K562 (cell line): Measurements from ENCODE around the gene GHDC. TPM values are rescaled to one million over a fixed set of nuclear protein-coding genes. Genes with fewer than 3 reads are reported as not detected.

Experiments
- AFF1 ChIP-seq, 2 experiments: fragments of 450-650 bp; IDR thresholded peaks; 2 replicates each; pipeline ENCODE4 v1.6.1; 2018; ENCODE audit warnings: mild to moderate bottlenecking in 2 of 2, low read depth in 1 of 2; ENCODE audit not compliant: partially characterized antibody in 2 of 2
- C11orf30 ChIP-seq: fragments of 450-650 bp; IDR thresholded peaks from 2 replicates; pipeline ENCODE4 v1.6.1; 2016; ENCODE audit warnings: low read depth, mild to moderate bottlenecking
- CXXC5 ChIP-seq: fragments of 250-450 bp; sonication (Bioruptor Pico); IDR thresholded peaks from 2 replicates; pipeline ENCODE4 v1.8.0; 2022; ENCODE audit warnings: inconsistent platforms, mild to moderate bottlenecking, moderate library complexity
- E2F4 ChIP-seq: sonication (generic); formaldehyde crosslinking; IDR thresholded peaks from 2 replicates; pipeline ENCODE4 v1.8.0; 2022; ENCODE audit warnings: mild to moderate bottlenecking, low read depth, missing genetic modification reagents
- FIP1L1 ChIP-seq: fragments of 200-400 bp; formaldehyde crosslinking; IDR thresholded peaks from 2 replicates; pipeline ENCODE4 v1.6.1; 2018; ENCODE audit warnings: mild to moderate bottlenecking, low read depth, low read length; ENCODE audit not compliant: poor library complexity, severe bottlenecking
- MLX ChIP-seq, 2 experiments: fragments of 450-650 bp in 1 of 2; sonication (generic) in 1 of 2; formaldehyde crosslinking; conservative IDR thresholded peaks; 2 replicates each; pipeline versions ENCODE4 v1.4.0 to v1.8.1; 2020 to 2022; ENCODE audit warnings: mild to moderate bottlenecking in 1 of 2, missing genetic modification reagents in 1 of 2
- MYC ChIP-seq, 2 experiments: fragments of 250-450 bp in 1 of 2; sonication (Bioruptor Pico) in 1 of 2; IDR thresholded peaks; 2 replicates each; pipeline versions ENCODE4 v1.5.1 to v1.6.1; 2012 to 2021; ENCODE audit warnings: low read depth in 2 of 2, borderline replicate concordance in 1 of 2, improper control_type of control experiment in 1 of 2, low read length in 1 of 2, mild to moderate bottlenecking in 1 of 2, moderate library complexity in 1 of 2
- PURB ChIP-seq: sonication (generic); formaldehyde crosslinking; IDR thresholded peaks from 2 replicates; pipeline ENCODE4 v1.9.0; 2021; ENCODE audit warnings: low read depth, mild to moderate bottlenecking, missing genetic modification reagents
- TBP ChIP-seq: optimal IDR thresholded peaks from 2 replicates; pipeline ENCODE3; 2011; ENCODE audit warnings: low read depth, low read length, improper control_type of control experiment
- ZNF277 ChIP-seq: fragments of 250-450 bp; sonication (Bioruptor Pico); IDR thresholded peaks from 2 replicates; pipeline ENCODE4 v1.8.0; 2022; ENCODE audit warnings: inconsistent platforms, mild to moderate bottlenecking, moderate library complexity, borderline replicate concordance
- ZNF609 ChIP-seq: sonication (generic); formaldehyde crosslinking; IDR thresholded peaks from 2 replicates; pipeline ENCODE4 v1.8.1; 2023; ENCODE audit warnings: missing genetic modification reagents, mild to moderate bottlenecking, borderline replicate concordance
- polyA plus RNA-seq, 8 experiments: library from polyadenylated mRNA; depleted of rRNA in 4 of 8; stranded (reverse) in 5 of 8; unstranded in 3 of 8; fragments of >200 nt; fragmentation: Nextera tagmentation in 2 of 8; fragmentation: Illumina TruSeq in 1 of 8; extraction: Ambion mirVana in 2 of 8; extraction: Trizol in 1 of 8; gene quantifications; 2 replicates each; pipeline versions ENCODE4 v1.2.1 to v1.2.3, GENCODE V29; 2011 to 2014; ENCODE audit warnings: inconsistent platforms in 1 of 8, missing spikeins in 1 of 8
- total RNA-seq, 7 experiments: library from RNA; depleted of rRNA in 6 of 7; stranded (reverse); fragments of >200 nt in 6 of 7; fragmentation: Illumina TruSeq in 2 of 7; extraction: Trizol in 2 of 7; gene quantifications; 2 replicates each; pipeline versions ENCODE4 v1.2.1 to v1.2.3, GENCODE V29; 2011 to 2021; ENCODE audit warnings: low replicate concordance in 1 of 7

The GHDC gene
- total and polyA plus RNA-seq, 9 of the 15 experiments (the other 6 are each of a cell fraction or from before 2014, with no cell fraction given) = 0.65 to 23.2 (median 11.2) TPM

GRCh38 chr17:42180922-42181850 is 13.1 kb downstream of the GHDC start, which contains the start of gene KCNH4 (continued):
- TF ChIP-seq AFF1 (IDR thresholded peaks at IDR 0.05; ENCODE audit: low read depth in 1 of 2, partially characterized antibody in 2 of 2) (peak in 1 of 2 experiments; percentile 21), FIP1L1 (peak; percentile 79), C11orf30 (no peak), TBP (peak; percentile 29), E2F4 (CRISPR knock-in tag) (peak; percentile 90), MYC (IDR thresholded peaks at IDR 0.05; ENCODE audit: low read depth, low read length) (peak; percentile 99), MYC (CRISPR knock-in tag; IDR thresholded peaks at IDR 0.05; ENCODE audit: borderline replicate concordance, low read depth) (0 out of 2 replicates have a peak, but pooled peaks have one; percentile 61), ZNF609 (CRISPR knock-in tag) (no peak), ZNF277 (CRISPR knock-in tag) (no peak), CXXC5 (peak; percentile 75), MLX (CRISPR knock-in tag; conservative IDR thresholded peaks at IDR 0.05) (peak in 1 of 2 experiments; percentile 91; a peak in 2 of 4 replicates), PURB (CRISPR knock-in tag) (no peak)
